Measurements from ENCODE around the gene WHRN. TPM values are rescaled to one million over a fixed set of nuclear protein-coding genes. Genes with fewer than 3 reads are reported as not detected.

WHRN gene
- total and polyA plus RNA-seq, 5 experiments from 2014 or later, result 0.17 to 4.2 (median 0.56) TPM

GRCh38 chr9:114395334-114395617 lies 110.0 kb downstream of the WHRN start:
- Mint-ChIP-seq H3K36me3 (peaks cover 0 to 13% (median 0%) of the 10 kb centered on the region in 3 donors), H3K4me1 (peaks cover 39 to 79% (median 74%) of the 10 kb centered on the region in 4 donors), H3K27ac (peak overlapping the region; percentile 96 to 100 (median 99)), H3K27me3 (no peaks in the 10 kb centered on the region), H3K4me3 (peak overlapping the region; percentile 78 to 98 (median 88)), H3K9me3 (no peaks in the 10 kb centered on the region)
- POLR2A ChIA-PET, result interaction anchor here (0.8 to 34.1 kb wide), 7 partner anchors 10 to 197 kb away, joined by 5 to 1589 read pairs (median 9); partner anchors contain the start of genes AKNA and ATP6V1G1
- DNase-seq, result no peak
- no peak for ATAC-seq

DNA sequence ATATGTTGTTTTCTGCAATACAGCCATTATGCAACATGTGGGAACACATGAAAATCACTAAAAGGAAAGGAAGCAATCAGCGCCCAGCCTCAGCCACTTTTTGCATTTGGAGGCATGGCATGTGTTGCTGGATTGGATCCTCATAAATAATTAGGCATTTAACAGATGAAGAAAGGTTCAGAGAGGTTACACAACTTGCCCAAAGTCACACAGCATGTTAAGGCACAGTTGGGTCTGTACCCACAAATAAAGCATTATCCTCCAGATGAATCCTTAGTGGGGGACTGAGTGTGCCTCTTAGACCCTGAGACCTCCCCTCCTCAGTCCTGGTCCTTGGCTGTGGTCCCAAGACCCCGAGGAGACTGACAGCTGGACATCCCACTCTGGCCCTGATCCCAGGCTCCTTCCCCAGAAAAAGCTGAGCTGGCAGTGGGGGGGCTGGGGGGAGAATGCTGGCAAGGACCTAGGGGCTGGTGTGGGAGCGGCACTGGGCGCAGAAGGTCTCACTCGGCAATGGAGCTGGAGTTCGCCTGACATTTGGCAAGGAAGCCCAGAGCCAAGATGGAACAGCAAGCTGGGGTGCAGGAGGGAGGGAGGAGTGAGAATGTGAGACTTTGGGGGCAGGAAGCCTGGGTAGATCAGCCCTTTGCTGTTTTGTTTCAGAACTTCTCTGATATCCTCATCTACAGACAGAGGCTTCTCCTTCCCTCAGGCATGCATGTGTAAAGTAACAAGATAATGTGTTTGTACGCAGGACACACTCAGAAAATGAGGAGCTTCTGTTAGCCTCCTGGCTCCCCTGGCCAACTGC lies 110.5 kb downstream of the WHRN start:
- Mint-ChIP-seq H3K27ac (peak overlapping the region; percentile 96 to 100 (median 99)), H3K4me3 (peak overlapping the region; percentile 78 to 98 (median 88)), H3K9me3 (no peaks in the 10 kb centered on the region), H3K27me3 (no peaks in the 10 kb centered on the region), H3K4me1 (peaks cover 44 to 85% (median 79%) of the 10 kb centered on the region in 4 donors), H3K36me3 (peaks cover 0 to 13% (median 0%) of the 10 kb centered on the region in 3 donors)
- DNase-seq (peak in 3 of 10 donors; percentile 35 to 47 (median 46)), ATAC-seq (peak in 1 of 2 donors; percentile 13)
- POLR2A ChIA-PET, result interaction anchor here (0.6 to 34.1 kb wide), 6 partner anchors 9 to 610 kb away, joined by 5 to 1589 read pairs (median 10); partner anchors contain the start of gene AKNA

- POLR2A ChIA-PET, result interaction anchor here (0.7 to 34.1 kb wide), 6 partner anchors 8 to 254 kb away, joined by 3 to 1589 read pairs (median 4); partner anchors contain the start of genes AKNA and ATP6V1G1
- Mint-ChIP-seq H3K27me3 (no peaks in the 10 kb centered on the region), H3K27ac (peak overlapping the region in 9 of 10 donors; percentile 56 to 100 (median 99)), H3K4me1 (peaks cover 55 to 96% (median 94%) of the 10 kb centered on the region in 4 donors), H3K9me3 (no peaks in the 10 kb centered on the region), H3K4me3 (peak overlapping the region; percentile 1 to 93 (median 72)), H3K36me3 (peaks cover 0 to 15% (median 2%) of the 10 kb centered on the region in 3 donors)
- DNase-seq (no peak), ATAC-seq (no peak)
Measured at GRCh38 chr9:114392749-114393112, 112.5 kb downstream of the WHRN start.

DNA sequence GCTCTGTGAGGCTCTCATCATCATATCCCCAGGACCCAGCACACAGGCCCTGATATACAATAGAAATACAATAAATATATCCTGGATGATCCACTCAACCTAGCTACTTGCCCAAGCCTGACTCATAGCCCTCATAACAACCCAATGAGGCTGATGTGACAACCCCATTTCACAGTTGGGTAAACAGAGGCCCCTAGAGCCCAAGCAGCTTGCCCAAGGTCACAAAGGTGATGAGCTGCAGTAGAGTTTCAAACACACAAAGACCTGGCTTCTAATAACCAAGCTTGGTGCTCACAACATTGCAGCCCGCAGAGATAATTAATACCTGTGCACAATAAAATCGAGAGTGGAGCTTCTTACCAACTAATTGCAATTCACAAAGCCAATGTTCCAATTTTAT lies 114.3 kb downstream of the WHRN start:
- peaks cover 55 to 89% (median 78%) of the 10 kb centered on the region in 4 donors for H3K4me1 Mint-ChIP-seq
- DNase-seq, result no peak
- POLR2A ChIA-PET, result interaction anchor here (1.2 to 34.1 kb wide), 3 partner anchors 9 to 36 kb away, joined by 4 to 1589 read pairs (median 6); no protein-coding TSS in a partner anchor

DNA sequence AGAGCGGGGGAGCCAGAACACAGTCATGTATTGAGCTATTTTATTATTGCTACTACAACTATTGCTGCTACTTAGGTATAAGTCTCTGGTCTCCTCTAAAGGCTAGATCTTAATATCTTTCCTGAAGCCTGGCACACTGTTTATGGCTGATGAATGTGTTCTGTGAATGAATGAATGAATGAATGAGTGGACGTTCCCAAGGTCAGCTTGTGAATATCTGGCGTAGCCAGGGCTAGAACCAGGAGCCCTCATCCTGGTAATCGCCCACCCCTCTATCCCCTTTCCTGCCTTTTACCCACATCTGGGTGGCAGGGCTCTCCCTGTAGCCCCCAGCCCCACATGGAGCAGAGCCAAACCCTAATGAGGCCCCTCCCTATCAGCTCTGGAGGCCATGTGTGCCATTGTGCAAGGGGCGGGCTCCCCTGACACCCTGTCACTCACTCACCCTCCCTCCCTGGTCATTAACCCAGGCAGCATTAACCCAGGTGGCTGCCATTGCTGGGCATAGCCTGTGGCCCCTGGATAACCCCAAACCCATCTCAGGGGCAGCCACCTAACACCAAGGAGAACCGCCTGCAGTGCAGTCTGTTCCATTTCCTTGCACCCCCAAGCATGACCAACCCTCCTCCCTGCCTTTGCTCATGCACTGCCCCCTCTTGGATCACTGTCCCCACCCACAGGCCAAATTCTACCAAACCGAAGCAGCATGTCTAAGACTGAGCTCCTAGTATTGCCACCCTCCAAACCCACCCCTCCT lies 115.5 kb downstream of the WHRN start:
- DNase-seq (peak in 1 of 10 donors; percentile 19), ATAC-seq (no peak)
- Mint-ChIP-seq H3K27me3 (no peaks in the 10 kb centered on the region), H3K27ac (peak overlapping the region; percentile 95 to 100 (median 98)), H3K36me3 (peaks cover 13 to 34% (median 19%) of the 10 kb centered on the region in 3 donors), H3K9me3 (peaks cover 0 to 1% (median 0%) of the 10 kb centered on the region in 9 donors), H3K4me3 (peak overlapping the region; percentile 89 to 100 (median 97)), H3K4me1 (peaks cover 47 to 89% (median 72%) of the 10 kb centered on the region in 4 donors)
- POLR2A ChIA-PET, result interaction anchor here (0.7 to 34.1 kb wide), 9 partner anchors 7 to 201 kb away, joined by 3 to 1589 read pairs (median 6); partner anchors contain the start of gene ATP6V1G1

More for the DNA sequence above, 114.3 kb downstream of the WHRN start:
- H3K36me3 Mint-ChIP-seq, result peaks cover 9 to 30% (median 17%) of the 10 kb centered on the region in 3 donors
- peak overlapping the region; percentile 95 to 100 (median 98) for H3K27ac Mint-ChIP-seq
- ATAC-seq, result no peak
- H3K4me3 Mint-ChIP-seq, result peak overlapping the region; percentile 43 to 100 (median 94)
- no peaks in the 10 kb centered on the region for H3K27me3 Mint-ChIP-seq
- no peaks in the 10 kb centered on the region for H3K9me3 Mint-ChIP-seq

GRCh38 chr9:114388764-114389375 lies 116.4 kb downstream of the WHRN start:
- peaks cover 16 to 36% (median 19%) of the 10 kb centered on the region in 3 donors for H3K36me3 Mint-ChIP-seq
- peak overlapping the region; percentile 95 to 100 (median 98) for H3K27ac Mint-ChIP-seq
- peaks cover 0 to 1% (median 0%) of the 10 kb centered on the region in 9 donors for H3K9me3 Mint-ChIP-seq
- ATAC-seq (no peak), DNase-seq (peak in 1 of 10 donors; percentile 9)
- H3K4me1 Mint-ChIP-seq, result peaks cover 44 to 89% (median 71%) of the 10 kb centered on the region in 4 donors
- POLR2A ChIA-PET, result interaction anchor here (0.9 to 34.1 kb wide), 11 partner anchors 8 to 223 kb away, joined by 3 to 1589 read pairs (median 6); partner anchors contain the start of genes ATP6V1G1 and TMEM268
- peak overlapping the region; percentile 89 to 100 (median 97) for H3K4me3 Mint-ChIP-seq
- no peaks in the 10 kb centered on the region for H3K27me3 Mint-ChIP-seq

GRCh38 chr9:114388357-114388682 lies 117.0 kb downstream of the WHRN start:
- no peak for DNase-seq
- Mint-ChIP-seq H3K27ac (peak overlapping the region; percentile 95 to 100 (median 98)), H3K4me3 (peak overlapping the region; percentile 89 to 100 (median 97)), H3K27me3 (no peaks in the 10 kb centered on the region), H3K4me1 (peaks cover 46 to 89% (median 71%) of the 10 kb centered on the region in 4 donors), H3K36me3 (peaks cover 18 to 38% (median 19%) of the 10 kb centered on the region in 3 donors), H3K9me3 (peaks cover 0 to 1% (median 0%) of the 10 kb centered on the region in 9 donors)
- POLR2A ChIA-PET, result interaction anchor here (0.5 to 34.1 kb wide), 10 partner anchors 8 to 223 kb away, joined by 3 to 1589 read pairs (median 8); partner anchors contain the start of genes ATP6V1G1 and TMEM268
- ATAC-seq, result no peak

- H3K27ac Mint-ChIP-seq, result peak within 1 kb of the TSS; percentile 95 to 100 (median 98)
- peaks cover 0 to 1% (median 0%) of the 10 kb centered on the region in 9 donors for H3K9me3 Mint-ChIP-seq
- H3K27me3 Mint-ChIP-seq, result no peaks in the 10 kb centered on the region
- peaks cover 47 to 92% (median 71%) of the 10 kb centered on the region in 4 donors for H3K4me1 Mint-ChIP-seq
- H3K4me3 Mint-ChIP-seq, result peak within 1 kb of the TSS; percentile 89 to 100 (median 97)
- ATAC-seq, result peak; percentile 42 to 48
- POLR2A ChIA-PET, result interaction anchor here (0.5 to 34.1 kb wide), 12 partner anchors 9 to 266 kb away, joined by 3 to 1589 read pairs (median 3); partner anchors contain the start of genes ATP6V1G1 and TMEM268
- H3K36me3 Mint-ChIP-seq, result peaks cover 18 to 43% (median 19%) of the 10 kb centered on the region in 3 donors
- peak; percentile 63 to 93 (median 84) for DNase-seq
Measured at GRCh38 chr9:114387680-114388356, 117.5 kb downstream of the WHRN start, which contains the start of gene AKNA. TSS of gene AKNA (minus strand) at chr9:114387982. CDS start at chr9:114381333, 6,649 bp downstream.

- H3K4me1 Mint-ChIP-seq, result peaks cover 47 to 92% (median 71%) of the 10 kb centered on the region in 4 donors
- DNase-seq, result peak in 4 of 10 donors; percentile 28 to 68 (median 44)
- H3K27ac Mint-ChIP-seq, result peak overlapping the region; percentile 95 to 100 (median 98)
- H3K36me3 Mint-ChIP-seq, result peaks cover 18 to 48% (median 19%) of the 10 kb centered on the region in 3 donors
- no peak for ATAC-seq
- peaks cover 0 to 1% (median 0%) of the 10 kb centered on the region in 9 donors for H3K9me3 Mint-ChIP-seq
- no peaks in the 10 kb centered on the region for H3K27me3 Mint-ChIP-seq
- H3K4me3 Mint-ChIP-seq, result peak overlapping the region; percentile 89 to 100 (median 97)
- POLR2A ChIA-PET, result interaction anchor here (0.8 to 34.1 kb wide), 8 partner anchors 9 to 266 kb away, joined by 3 to 1589 read pairs (median 40); partner anchors contain the start of genes ATP6V1G1 and TMEM268
Measured at GRCh38 chr9:114386886-114387679, 118.2 kb downstream of the WHRN start.

DNA sequence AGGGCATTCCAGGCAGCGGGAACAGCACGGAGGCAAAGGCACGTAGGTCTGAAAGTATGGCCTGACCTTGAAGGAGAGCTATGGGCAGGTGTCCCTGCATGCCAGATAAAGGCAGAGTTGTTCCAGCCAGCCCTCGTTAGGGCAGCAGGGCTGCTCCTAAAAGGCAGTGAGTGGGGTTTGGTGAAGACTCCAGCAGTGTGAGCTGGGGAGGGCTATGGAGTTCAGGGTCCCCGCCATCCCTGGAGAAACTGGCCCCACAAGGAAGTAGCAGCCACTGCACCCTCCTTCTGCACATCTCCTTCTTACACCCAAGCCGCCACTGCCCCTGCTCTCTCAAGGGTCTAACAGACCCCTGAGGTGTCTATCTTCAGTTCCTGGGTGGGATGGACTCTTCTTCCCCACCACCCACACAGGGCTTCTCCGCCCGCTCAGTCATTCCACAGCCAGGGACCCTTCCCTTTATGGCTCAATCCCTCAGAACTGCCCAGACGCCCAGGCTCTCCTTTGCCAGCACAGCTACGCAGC lies 118.8 kb downstream of the WHRN start:
- Mint-ChIP-seq H3K27me3 (no peaks in the 10 kb centered on the region), H3K4me3 (peak overlapping the region; percentile 89 to 100 (median 97)), H3K9me3 (peaks cover 0 to 1% (median 0%) of the 10 kb centered on the region in 9 donors), H3K36me3 (peaks cover 18 to 52% (median 19%) of the 10 kb centered on the region in 3 donors), H3K4me1 (peaks cover 46 to 93% (median 72%) of the 10 kb centered on the region in 4 donors), H3K27ac (peak overlapping the region; percentile 95 to 100 (median 98))
- POLR2A ChIA-PET, result interaction anchor here (1.1 to 34.1 kb wide), 7 partner anchors 9 to 267 kb away, joined by 3 to 1589 read pairs (median 67); partner anchors contain the start of genes ATP6V1G1 and TMEM268
- ATAC-seq, result no peak
- DNase-seq, result no peak
